CD4-positive, alpha-beta T cell (primary cell): ENCODE results near the gene MIS12. TPM values are rescaled to one million over a fixed set of nuclear protein-coding genes. Genes with fewer than 3 reads are reported as not detected.

ENCODE experiments used
- ATAC-seq: fragments of 200-7000 bp; cut with Tn5 transposase; one replicate; pipeline ENCODE4 v1.10.0; 2022; ENCODE audit warnings: mild to moderate bottlenecking; ENCODE audit not compliant: poor library complexity
- CTCF ChIA-PET: fragments of 350-600 bp; sonication (Branson Sonifier 250); formaldehyde crosslinking; loops from one replicate; lab custom pipeline; 2021; ENCODE audit warnings: antibody characterized with exemption, inconsistent platforms; lab: Charles Lee
- POLR2A ChIA-PET: fragments of 350-600 bp; sonication (Branson Sonifier 250); formaldehyde crosslinking; loops from one replicate; lab custom pipeline; 2021; ENCODE audit warnings: antibody characterized with exemption, inconsistent platforms; lab: Charles Lee
- DNase-seq, 14 experiments: peaks; one replicate each; pipeline ENCODE4 v3.0.0-alpha.2; 2013 to 2020; ENCODE audit warnings: mixed read lengths in 2 of 14
- H3K27ac ChIP-seq, 2 donors: one replicate each; pipeline versions ENCODE4 v1.5.1 to v1.7.0; 2013; ENCODE audit warnings: low read length in 2 of 2, low read depth in 1 of 2, mild to moderate bottlenecking in 1 of 2
- H3K27me3 ChIP-seq, 2 experiments: 1 replicate in 1 of 2; 2 replicates in 1 of 2; pipeline versions ENCODE4 v1.6.1 to v1.7.0; 2013; ENCODE audit warnings: low read length in 2 of 2, control low read depth in 1 of 2, mild to moderate bottlenecking in 1 of 2, moderate library complexity in 1 of 2; ENCODE audit not compliant: insufficient read depth in 2 of 2, control insufficient read depth in 1 of 2
- H3K36me3 ChIP-seq: one replicate; pipeline ENCODE4 v1.6.1; 2013; ENCODE audit warnings: low read length, control low read depth; ENCODE audit not compliant: insufficient read depth
- H3K4me1 ChIP-seq: one replicate; pipeline ENCODE4 v1.6.1; 2013; ENCODE audit warnings: low read length, control low read depth; ENCODE audit not compliant: insufficient read depth
- H3K4me3 ChIP-seq: one replicate; pipeline ENCODE4 v1.5.1; 2013; ENCODE audit warnings: mild to moderate bottlenecking, low read length, moderate library complexity
- H3K9me3 ChIP-seq, 2 experiments: 1 replicate in 1 of 2; 2 replicates in 1 of 2; pipeline versions ENCODE4 v1.6.1 to v1.7.0; 2013; ENCODE audit warnings: low read length in 2 of 2, mild to moderate bottlenecking in 2 of 2, control low read depth in 1 of 2, moderate library complexity in 1 of 2; ENCODE audit not compliant: control insufficient read depth in 1 of 2, insufficient read depth in 1 of 2
- H3K27ac Mint-ChIP-seq: one replicate; pipeline ENCODE4 v1.8.0; 2020; ENCODE audit warnings: mixed read lengths
- H3K27me3 Mint-ChIP-seq: one replicate; pipeline ENCODE4 v1.8.0; 2021; ENCODE audit warnings: mixed read lengths
- H3K36me3 Mint-ChIP-seq: one replicate; pipeline ENCODE4 v1.8.0; 2021; ENCODE audit warnings: low read depth, mixed read lengths
- H3K4me1 Mint-ChIP-seq: one replicate; pipeline ENCODE4 v1.8.0; 2021; ENCODE audit warnings: low read depth, mixed read lengths
- H3K4me3 Mint-ChIP-seq: one replicate; pipeline ENCODE4 v1.8.0; 2020; ENCODE audit warnings: mild to moderate bottlenecking, mixed read lengths
- H3K9me3 Mint-ChIP-seq: one replicate; pipeline ENCODE4 v1.8.0; 2020; ENCODE audit warnings: mixed read lengths
- CTCF ChIP-seq: fragments of 200-600 bp; IDR thresholded peaks from one replicate; pipeline ENCODE4 v1.8.0; 2022; ENCODE audit warnings: antibody characterized with exemption, mild to moderate bottlenecking
- intact Hi-C, 2 experiments: fragments of 100-400 bp; cut with DNase I in 1 of 2; cut with micrococcal nuclease in 1 of 2; formaldehyde crosslinking; loops; one replicate each; pipeline versions ENCODE4 v1.15.1 to v1.9.0; 2023 to 2025; cut with DNase I, micrococcal nuclease
- polyA plus RNA-seq, 2 donors: library from polyadenylated mRNA; unstranded; fragments of 120-200 nt; gene quantifications; one replicate each; pipeline ENCODE4 v1.2.1, GENCODE V29; 2013
- total RNA-seq, 174 experiments: library from RNA in 2 of 174; stranded (reverse) in 2 of 174; gene quantifications; one replicate each; pipeline ENCODE4 v1.2.3 and lab custom pipeline; 2021 to 2026

The MIS12 gene, protein sequence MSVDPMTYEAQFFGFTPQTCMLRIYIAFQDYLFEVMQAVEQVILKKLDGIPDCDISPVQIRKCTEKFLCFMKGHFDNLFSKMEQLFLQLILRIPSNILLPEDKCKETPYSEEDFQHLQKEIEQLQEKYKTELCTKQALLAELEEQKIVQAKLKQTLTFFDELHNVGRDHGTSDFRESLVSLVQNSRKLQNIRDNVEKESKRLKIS
- total RNA-seq (10 to 100 TPM; 19.2 to 20.3 TPM), total RNA-seq (lab: John Stamatoyannopoulos, UW) (27.0 to 109 (median 68.6) reads per million in 172 experiments)
- 22.9 TPM for polyA plus RNA-seq (2013, experiment 1 of 2)
- polyA plus RNA-seq (2013, experiment 2 of 2) = 23.3 TPM

DNA sequence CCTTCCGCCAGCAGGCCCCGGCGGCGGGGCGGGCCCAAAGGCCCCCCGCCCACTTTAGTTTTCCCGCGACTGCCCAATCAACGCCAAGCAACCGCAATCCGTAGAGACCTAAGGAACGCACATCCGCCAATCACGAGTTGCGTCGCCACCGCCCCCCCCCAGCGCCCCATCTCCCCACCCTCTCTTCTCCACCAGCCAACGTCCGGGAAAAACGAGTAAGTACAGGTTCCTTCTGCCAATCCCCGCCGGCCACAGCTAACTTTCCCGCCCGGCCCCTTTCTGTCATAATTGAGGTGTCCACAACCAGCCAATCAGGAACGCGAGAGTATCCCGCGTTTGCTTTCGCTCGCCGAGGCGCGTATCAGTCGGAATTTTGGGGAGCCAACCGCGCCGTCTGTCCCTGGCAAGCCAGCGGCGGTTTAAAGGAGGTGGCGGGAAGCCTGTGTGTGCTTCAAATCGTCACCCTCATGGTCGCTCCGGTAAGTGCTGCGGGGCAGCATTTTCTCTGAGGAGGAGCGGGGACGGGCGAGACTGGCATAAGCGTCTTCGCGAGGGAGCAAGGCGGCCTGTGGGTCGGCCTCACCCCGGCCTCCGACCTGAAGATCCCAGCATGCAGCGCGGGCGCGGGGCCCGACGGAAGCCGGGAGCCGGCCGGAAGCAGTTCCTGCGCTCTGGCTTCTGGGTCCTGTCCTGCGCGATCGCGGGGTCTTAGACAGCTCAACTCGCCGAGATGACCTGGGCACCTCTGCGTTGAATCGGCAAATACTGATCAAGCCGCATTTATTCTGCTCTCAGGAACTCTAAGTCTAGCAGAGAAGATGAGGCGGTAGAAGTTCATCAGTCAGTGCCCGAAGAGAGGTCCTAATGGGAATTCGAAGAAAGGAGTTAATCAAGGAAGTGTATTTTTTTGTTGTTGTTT is at the start of gene MIS12:
TSS of gene MIS12 (plus strand) at position 361 of the 919 bp plus-strand sequence. CDS start 2,297 bp downstream, outside the sequence.
- no peaks in the 10 kb centered on the region for H3K27me3 ChIP-seq
- ChIA-PET POLR2A (interaction anchor here (0.7 to 5.3 kb wide), 22 partner anchors 13 to 1763 kb away, joined by 3 to 51 read pairs (median 5); partner anchors contain the start of genes C1QBP, CYB5D2, DHX33 and HASPIN), CTCF (interaction anchor here (3.8 kb wide), 1 partner anchor 47 kb away, joined by 18 read pairs; the partner anchor contains the start of gene C1QBP)
- intact Hi-C loops = loop anchor here (1.0 to 10.0 kb wide), 9 partner anchors 14 to 1158 kb away; partner anchors contain the start of genes NUP88 (in 2 of the 2), DHX33 (in 1 of the 2), KIAA0753 (in 1 of the 2) and NLRP1 (in 1 of the 2)
- ATAC-seq = peak; percentile 92
- Mint-ChIP-seq H3K27me3 (no peaks in the 10 kb centered on the region), H3K4me3 (peak within 1 kb of the TSS; percentile 92), H3K4me1 (peaks cover 61% of the 10 kb centered on the region), H3K9me3 (no peaks in the 10 kb centered on the region), H3K36me3 (peaks cover 73% of the 10 kb centered on the region), H3K27ac (peak within 1 kb of the TSS; percentile 96)
- H3K9me3 ChIP-seq = no peaks in the 10 kb centered on the region
- peaks cover 54% of the 10 kb centered on the region for H3K36me3 ChIP-seq
- H3K27ac ChIP-seq = peak within 1 kb of the TSS; percentile 86 to 100
- peak; percentile 93 to 99 (median 96) for DNase-seq
- peaks cover 27% of the 10 kb centered on the region for H3K4me1 ChIP-seq
- no peak for TF ChIP-seq CTCF
- H3K4me3 ChIP-seq = peak within 1 kb of the TSS; percentile 93

DNA sequence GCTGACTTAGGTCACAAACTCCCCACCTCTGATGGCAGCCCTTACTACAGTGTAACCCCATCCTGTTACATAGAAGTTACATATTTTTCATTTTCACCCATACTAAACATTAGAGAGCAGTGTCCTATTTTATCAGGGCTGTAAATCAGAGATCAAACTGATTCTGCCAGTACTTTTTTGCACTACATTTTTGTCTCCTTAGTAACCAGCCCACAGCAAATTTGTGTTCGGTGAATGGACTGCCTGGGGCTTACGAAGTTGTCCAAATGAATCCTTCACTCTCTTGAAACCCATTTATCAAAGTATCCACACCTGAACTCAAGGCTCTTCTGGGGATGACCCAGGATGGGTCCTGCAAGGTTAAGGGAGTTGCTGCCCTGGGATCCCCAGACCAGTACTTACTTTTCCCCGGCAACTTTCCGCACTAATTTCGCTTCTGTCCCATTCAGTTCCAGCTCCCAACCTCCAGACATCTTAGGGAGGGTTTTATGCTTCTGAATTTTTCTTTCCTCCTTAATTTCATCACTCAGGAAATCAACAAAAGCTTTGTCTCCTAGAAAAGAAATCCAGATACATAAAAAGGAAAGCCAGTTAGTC is 48.5 kb upstream of the MIS12 start:
- Mint-ChIP-seq H3K4me3 (peak overlapping the region; percentile 89), H3K27me3 (no peaks in the 10 kb centered on the region), H3K9me3 (no peaks in the 10 kb centered on the region), H3K27ac (peak overlapping the region; percentile 86), H3K4me1 (peaks cover 35% of the 10 kb centered on the region), H3K36me3 (peaks cover 49% of the 10 kb centered on the region)
- ATAC-seq (no peak), DNase-seq (peak in 1 of 14 experiments; percentile 14)
- peaks cover 33% of the 10 kb centered on the region for H3K4me1 ChIP-seq
- H3K9me3 ChIP-seq = no peaks in the 10 kb centered on the region
- ChIA-PET CTCF (interaction anchor here (1.8 to 2.8 kb wide), 2 partner anchors 10 to 30 kb away, joined by 21 read pairs; partner anchors contain the start of gene DHX33), POLR2A (interaction anchor here (0.9 kb wide), 1 partner anchor 24 kb away, joined by 3 read pairs; no protein-coding TSS in a partner anchor)
- H3K4me3 ChIP-seq = peak overlapping the region; percentile 70
- no peak for TF ChIP-seq CTCF
- peaks cover 39% of the 10 kb centered on the region for H3K36me3 ChIP-seq
- H3K27ac ChIP-seq = peak overlapping the region; percentile 2 to 71
- intact Hi-C loops = loop anchor here (1.0 to 10.0 kb wide), 4 partner anchors 18 to 153 kb away; partner anchors contain the start of genes DHX33 (in 2 of the 2), RPAIN (in 2 of the 2) and RABEP1 (in 1 of the 2)
- H3K27me3 ChIP-seq = no peaks in the 10 kb centered on the region
